ENCODE measurements around the gene FECH. TPM values are rescaled to one million over a fixed set of nuclear protein-coding genes. Genes with fewer than 3 reads are reported as not detected.

FECH gene
- total and polyA plus RNA-seq, 9 of the 15 experiments (the other 6 are each of a cell fraction or from before 2014, with no cell fraction given): 19.8 to 170 (median 56.8) TPM

DNA sequence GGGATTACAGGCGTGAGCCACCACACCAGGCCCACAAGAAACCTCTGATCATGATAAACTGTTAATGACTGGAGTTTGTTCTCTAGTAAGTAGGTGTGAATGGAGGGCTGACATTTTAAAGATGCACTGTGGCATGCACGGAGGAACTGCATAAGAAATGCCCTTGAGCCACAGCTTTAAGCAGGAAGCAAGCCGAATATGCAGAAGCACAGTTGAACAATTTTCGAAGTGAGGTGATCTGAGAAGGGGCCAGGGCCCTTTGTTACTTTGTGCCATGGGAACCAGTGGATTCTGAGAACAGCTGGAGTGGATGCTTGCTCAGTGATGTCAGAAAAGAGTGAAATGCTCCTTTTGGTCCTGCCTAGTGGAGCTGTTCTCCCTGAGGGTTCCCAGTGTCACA lies 16.3 kb downstream of the FECH start:
- TF ChIP-seq CREM (IDR thresholded peaks at IDR 0.05; ENCODE audit: low read depth) (no peak), HNRNPK (IDR thresholded peaks at IDR 0.05; ENCODE audit: low read depth, low read length, poor library complexity, severe bottlenecking) (no peak), SMAD2 (IDR thresholded peaks at IDR 0.05; ENCODE audit: low read depth, low read length) (no peak), MBD2 (IDR thresholded peaks at IDR 0.05; ENCODE audit: borderline replicate concordance, low read depth) (no peak), TBL1XR1 (IDR thresholded peaks at IDR 0.05; ENCODE audit: low read length in 2 of 2) (no peak), ZNF41 (CRISPR knock-in tag; conservative IDR thresholded peaks at IDR 0.05) (no peak), ZNF445 (CRISPR knock-in tag; IDR thresholded peaks at IDR 0.05; ENCODE audit: low read depth) (no peak)
- Histone ChIP-seq H3K27me3 (ENCODE audit: control insufficient read depth in 2 of 2, insufficient read depth in 2 of 2, low read length in 2 of 2) (no peaks in the 10 kb centered on the region), H3K4me3 (no peak overlapping the region), H3K9me1 (ENCODE audit: control insufficient read depth, insufficient read depth, low read length) (no peaks in the 10 kb centered on the region), H3K36me3 (ENCODE audit: control insufficient read depth, insufficient read depth, low read length) (peaks cover 94% of the 10 kb centered on the region), H3K4me2 (ENCODE audit: insufficient read depth, low read length) (no peak overlapping the region), H2AFZ (ENCODE audit: low read depth, low read length) (no peak overlapping the region), H3K4me1 (replicated peaks in 1 of 2; ENCODE audit: control insufficient read depth in 2 of 2, insufficient read depth in 2 of 2, low read length in 2 of 2) (no peaks in the 10 kb centered on the region), H4K20me1 (replicated peaks; ENCODE audit: control insufficient read depth, insufficient read depth, low read length) (no peaks in the 10 kb centered on the region), H3K79me2 (ENCODE audit: control insufficient read depth, insufficient read depth, low read length) (peaks cover 3% of the 10 kb centered on the region; the same call in 2 of the 3 replicates), H3K27ac (ENCODE audit: extremely low read depth, low read depth, low read length) (no peak overlapping the region), H3K9me3 (replicated peaks; ENCODE audit: control insufficient read depth, insufficient read depth, low read depth, low read length) (no peaks in the 10 kb centered on the region), H3K9ac (ENCODE audit: insufficient read depth in 1 of 2, low read depth in 2 of 2, low read length in 2 of 2) (no peak overlapping the region)
- WGBS (ENCODE audit: insufficient coverage, low coverage, missing lambda C conversion rate): 89% methylated on average over 4 of the region's 4 CpGs
- no peak for ATAC-seq
- FAIRE-seq: no peak
- intact Hi-C loops (cut with micrococcal nuclease): no loop called here
- ChIA-PET POLR2A (interaction anchor here (0.6 kb wide), 1 partner anchor 10 kb away, joined by 5 read pairs; no protein-coding TSS in a partner anchor), CTCF (ENCODE audit: low intra/inter-chr PET ratio) (no interaction called here)
- no peak for DNase-seq (ENCODE audit: extremely low read depth in 1 of 4, low spot score in 3 of 4)
- in situ Hi-C loops (cut with MboI): no loop called here
- no TSS peak for BruUV-seq (replicated peaks)

DNA sequence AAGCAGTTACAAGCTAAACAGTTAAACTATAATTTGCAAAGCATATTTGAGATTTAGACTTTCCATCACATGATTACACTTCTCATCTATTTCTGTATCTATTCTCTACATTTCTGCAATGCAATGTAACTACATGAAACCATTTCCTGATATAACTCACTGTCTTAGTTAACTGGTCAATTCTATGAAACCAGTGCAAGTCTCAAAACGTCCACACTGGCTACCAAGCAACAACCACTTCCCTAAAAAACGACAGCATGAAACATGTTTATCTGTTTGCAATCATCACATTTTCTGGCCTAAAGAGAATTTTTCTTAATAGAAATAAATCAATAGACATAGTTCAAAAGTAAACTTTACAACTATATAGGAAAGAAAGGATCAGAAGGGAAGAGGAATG lies 17.4 kb downstream of the FECH start:
- Histone ChIP-seq H2AFZ (ENCODE audit: low read depth, low read length) (no peak overlapping the region), H3K36me3 (ENCODE audit: control insufficient read depth, insufficient read depth, low read length) (peaks cover 94% of the 10 kb centered on the region), H3K4me3 (no peak overlapping the region), H3K9me1 (ENCODE audit: control insufficient read depth, insufficient read depth, low read length) (no peaks in the 10 kb centered on the region), H3K27ac (ENCODE audit: extremely low read depth, low read depth, low read length) (no peak overlapping the region), H4K20me1 (replicated peaks; ENCODE audit: control insufficient read depth, insufficient read depth, low read length) (no peaks in the 10 kb centered on the region), H3K79me2 (ENCODE audit: control insufficient read depth, insufficient read depth, low read length) (peaks cover 3% of the 10 kb centered on the region; the same call in 2 of the 3 replicates), H3K9ac (ENCODE audit: insufficient read depth in 1 of 2, low read depth in 2 of 2, low read length in 2 of 2) (no peak overlapping the region), H3K4me1 (replicated peaks in 1 of 2; ENCODE audit: control insufficient read depth in 2 of 2, insufficient read depth in 2 of 2, low read length in 2 of 2) (no peaks in the 10 kb centered on the region), H3K9me3 (replicated peaks; ENCODE audit: control insufficient read depth, insufficient read depth, low read depth, low read length) (no peaks in the 10 kb centered on the region), H3K27me3 (ENCODE audit: control insufficient read depth in 2 of 2, insufficient read depth in 2 of 2, low read length in 2 of 2) (no peaks in the 10 kb centered on the region), H3K4me2 (ENCODE audit: insufficient read depth, low read length) (no peak overlapping the region)
- FAIRE-seq (no peak), DNase-seq (ENCODE audit: extremely low read depth in 1 of 4, low spot score in 3 of 4) (no peak), ATAC-seq (no peak)
- ChIA-PET POLR2A (interaction anchor here (0.7 kb wide), 1 partner anchor 10 kb away, joined by 3 read pairs; no protein-coding TSS in a partner anchor), CTCF (ENCODE audit: low intra/inter-chr PET ratio) (no interaction called here)
- BruUV-seq (replicated peaks): no TSS peak
- in situ Hi-C loops (cut with MboI) (no loop called here), intact Hi-C loops (cut with micrococcal nuclease) (loop anchor here (10.0 kb wide), 1 partner anchor 704 kb away; no protein-coding TSS in a partner anchor)
- WGBS (ENCODE audit: insufficient coverage, low coverage, missing lambda C conversion rate): 35% methylated on average over 2 of the region's 2 CpGs
- no peak for TF ChIP-seq TGIF2 (CRISPR knock-in tag; IDR thresholded peaks at IDR 0.05)
- TF ChIP-seq PML (IDR thresholded peaks at IDR 0.05; ENCODE audit: low read length): no peak
- no peak for TF ChIP-seq ARNT (IDR thresholded peaks at IDR 0.05)
- TF ChIP-seq PTTG1 (tag; IDR thresholded peaks at IDR 0.05; ENCODE audit: low read depth): no peak
- no peak for TF ChIP-seq ZNF324 (CRISPR knock-in tag; IDR thresholded peaks at IDR 0.05)
- no peak for TF ChIP-seq ZNF316 (IDR thresholded peaks at IDR 0.05)
- TF ChIP-seq, protein P1, sequence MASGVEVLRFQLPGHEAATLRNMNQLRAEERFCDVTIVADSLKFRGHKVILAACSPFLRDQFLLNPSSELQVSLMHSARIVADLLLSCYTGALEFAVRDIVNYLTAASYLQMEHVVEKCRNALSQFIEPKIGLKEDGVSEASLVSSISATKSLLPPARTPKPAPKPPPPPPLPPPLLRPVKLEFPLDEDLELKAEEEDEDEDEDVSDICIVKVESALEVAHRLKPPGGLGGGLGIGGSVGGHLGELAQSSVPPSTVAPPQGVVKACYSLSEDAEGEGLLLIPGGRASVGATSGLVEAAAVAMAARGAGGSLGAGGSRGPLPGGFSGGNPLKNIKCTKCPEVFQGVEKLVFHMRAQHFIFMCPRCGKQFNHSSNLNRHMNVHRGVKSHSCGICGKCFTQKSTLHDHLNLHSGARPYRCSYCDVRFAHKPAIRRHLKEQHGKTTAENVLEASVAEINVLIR (CRISPR knock-in tag; IDR thresholded peaks at IDR 0.05): no peak
